Osteocyte (in vitro differentiated cells): ENCODE data around the gene AK1. TPM values are rescaled to one million over a fixed set of nuclear protein-coding genes. Genes with fewer than 3 reads are reported as not detected.

Experiments
- DNase-seq: peaks from one replicate; pipeline ENCODE4 v3.0.0; 2021; ENCODE audit warnings: mixed read lengths; ENCODE audit not compliant: unreplicated experiment; ENCODE audit errors: extremely low spot score
- H3K27ac Mint-ChIP-seq: one replicate; pipeline ENCODE4 v1.8.0; 2021; ENCODE audit warnings: mild to moderate bottlenecking, mixed read lengths; ENCODE audit not compliant: unreplicated experiment
- H3K27me3 Mint-ChIP-seq: one replicate; pipeline ENCODE4 v1.8.0; 2021; ENCODE audit warnings: mixed read lengths; ENCODE audit not compliant: unreplicated experiment
- H3K36me3 Mint-ChIP-seq: one replicate; pipeline ENCODE4 v1.8.0; 2021; ENCODE audit warnings: mixed read lengths; ENCODE audit not compliant: unreplicated experiment
- H3K4me1 Mint-ChIP-seq: one replicate; pipeline ENCODE4 v1.8.0; 2021; ENCODE audit warnings: mixed read lengths; ENCODE audit not compliant: unreplicated experiment
- H3K4me3 Mint-ChIP-seq: one replicate; pipeline ENCODE4 v1.8.0; 2021; ENCODE audit warnings: mild to moderate bottlenecking, moderate library complexity, mixed read lengths; ENCODE audit not compliant: unreplicated experiment
- H3K9me3 Mint-ChIP-seq: one replicate; pipeline ENCODE4 v1.8.0; 2021; ENCODE audit warnings: mixed read lengths; ENCODE audit not compliant: unreplicated experiment
- total RNA-seq: library from RNA; stranded (reverse); gene quantifications from 2 replicates; pipeline ENCODE4 v1.2.1, GENCODE V29; 2021
- TF ChIP-seq, protein P1 (sequence below): fragments of 200-600 bp; sonication (generic); IDR thresholded peaks from 2 replicates; pipeline ENCODE4 v1.5.0; 2021; ENCODE audit warnings: antibody characterized with exemption, mild to moderate bottlenecking, moderate library complexity

The AK1 gene
- total RNA-seq, 1 donor from 2014 or later, result 57.6 TPM

DNA sequence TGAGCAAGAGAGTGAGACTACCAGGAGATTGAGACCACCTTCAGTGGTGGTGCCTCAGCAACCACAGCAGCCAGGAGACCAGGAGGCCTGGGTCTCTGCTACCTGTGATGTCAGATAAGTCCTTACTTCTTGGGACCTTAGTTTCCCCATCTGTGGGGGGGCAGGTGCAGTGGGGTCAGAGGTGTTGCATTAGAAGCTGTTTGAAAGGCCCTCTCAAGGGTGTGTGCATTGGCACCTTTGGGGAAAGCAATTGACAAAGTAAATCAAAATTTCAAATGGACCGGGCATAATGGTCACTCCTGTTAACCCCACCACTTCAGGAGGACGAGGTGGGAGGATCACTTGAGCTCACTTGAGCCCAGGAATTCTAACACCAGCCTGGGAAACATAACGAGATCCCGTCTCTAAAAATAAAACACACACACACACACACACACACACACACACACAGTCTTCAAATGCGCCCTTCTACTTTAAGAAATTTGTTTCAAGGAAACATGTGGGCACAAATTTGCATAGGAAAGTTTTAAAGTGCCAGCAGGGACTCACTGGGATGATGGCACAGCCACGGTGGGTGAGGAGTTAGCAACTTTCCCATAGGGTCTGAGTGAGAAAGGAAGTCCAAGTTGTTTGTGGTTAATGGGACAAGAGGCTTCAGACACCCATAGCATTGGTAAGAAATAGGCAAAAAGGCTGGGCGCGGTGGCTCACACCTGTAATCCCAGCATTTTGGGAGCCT, 1.3 kb upstream of the AK1 start:
- peak overlapping the region; percentile 41 for H3K27ac Mint-ChIP-seq
- peaks cover 37% of the 10 kb centered on the region for H3K4me1 Mint-ChIP-seq
- H3K36me3 Mint-ChIP-seq, result no peaks in the 10 kb centered on the region
- H3K4me3 Mint-ChIP-seq, result no peak overlapping the region
- DNase-seq, result no peak
- no peaks in the 10 kb centered on the region for H3K27me3 Mint-ChIP-seq
- no peaks in the 10 kb centered on the region for H3K9me3 Mint-ChIP-seq
- TF ChIP-seq, protein P1, sequence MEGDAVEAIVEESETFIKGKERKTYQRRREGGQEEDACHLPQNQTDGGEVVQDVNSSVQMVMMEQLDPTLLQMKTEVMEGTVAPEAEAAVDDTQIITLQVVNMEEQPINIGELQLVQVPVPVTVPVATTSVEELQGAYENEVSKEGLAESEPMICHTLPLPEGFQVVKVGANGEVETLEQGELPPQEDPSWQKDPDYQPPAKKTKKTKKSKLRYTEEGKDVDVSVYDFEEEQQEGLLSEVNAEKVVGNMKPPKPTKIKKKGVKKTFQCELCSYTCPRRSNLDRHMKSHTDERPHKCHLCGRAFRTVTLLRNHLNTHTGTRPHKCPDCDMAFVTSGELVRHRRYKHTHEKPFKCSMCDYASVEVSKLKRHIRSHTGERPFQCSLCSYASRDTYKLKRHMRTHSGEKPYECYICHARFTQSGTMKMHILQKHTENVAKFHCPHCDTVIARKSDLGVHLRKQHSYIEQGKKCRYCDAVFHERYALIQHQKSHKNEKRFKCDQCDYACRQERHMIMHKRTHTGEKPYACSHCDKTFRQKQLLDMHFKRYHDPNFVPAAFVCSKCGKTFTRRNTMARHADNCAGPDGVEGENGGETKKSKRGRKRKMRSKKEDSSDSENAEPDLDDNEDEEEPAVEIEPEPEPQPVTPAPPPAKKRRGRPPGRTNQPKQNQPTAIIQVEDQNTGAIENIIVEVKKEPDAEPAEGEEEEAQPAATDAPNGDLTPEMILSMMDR, result no peak

GRCh38 chr9:127878001-127878651, 651 bp upstream of the AK1 start:
- H3K4me1 Mint-ChIP-seq, result peaks cover 38% of the 10 kb centered on the region
- DNase-seq, result no peak
- peak overlapping the region; percentile 59 for H3K4me3 Mint-ChIP-seq
- no peaks in the 10 kb centered on the region for H3K9me3 Mint-ChIP-seq
- no peak overlapping the region for H3K27ac Mint-ChIP-seq
- no peaks in the 10 kb centered on the region for H3K36me3 Mint-ChIP-seq
- TF ChIP-seq, protein P1, result no peak
- no peaks in the 10 kb centered on the region for H3K27me3 Mint-ChIP-seq

- Mint-ChIP-seq H3K9me3 (no peaks in the 10 kb centered on the region), H3K27ac (peak overlapping the region; percentile 71), H3K4me3 (peak overlapping the region; percentile 78), H3K4me1 (peaks cover 29% of the 10 kb centered on the region), H3K27me3 (no peaks in the 10 kb centered on the region), H3K36me3 (no peaks in the 10 kb centered on the region)
- TF ChIP-seq, protein P1, result no peak
- DNase-seq, result no peak
Measured at GRCh38 chr9:127876764-127877562, 512 bp downstream of the AK1 start.

DNA sequence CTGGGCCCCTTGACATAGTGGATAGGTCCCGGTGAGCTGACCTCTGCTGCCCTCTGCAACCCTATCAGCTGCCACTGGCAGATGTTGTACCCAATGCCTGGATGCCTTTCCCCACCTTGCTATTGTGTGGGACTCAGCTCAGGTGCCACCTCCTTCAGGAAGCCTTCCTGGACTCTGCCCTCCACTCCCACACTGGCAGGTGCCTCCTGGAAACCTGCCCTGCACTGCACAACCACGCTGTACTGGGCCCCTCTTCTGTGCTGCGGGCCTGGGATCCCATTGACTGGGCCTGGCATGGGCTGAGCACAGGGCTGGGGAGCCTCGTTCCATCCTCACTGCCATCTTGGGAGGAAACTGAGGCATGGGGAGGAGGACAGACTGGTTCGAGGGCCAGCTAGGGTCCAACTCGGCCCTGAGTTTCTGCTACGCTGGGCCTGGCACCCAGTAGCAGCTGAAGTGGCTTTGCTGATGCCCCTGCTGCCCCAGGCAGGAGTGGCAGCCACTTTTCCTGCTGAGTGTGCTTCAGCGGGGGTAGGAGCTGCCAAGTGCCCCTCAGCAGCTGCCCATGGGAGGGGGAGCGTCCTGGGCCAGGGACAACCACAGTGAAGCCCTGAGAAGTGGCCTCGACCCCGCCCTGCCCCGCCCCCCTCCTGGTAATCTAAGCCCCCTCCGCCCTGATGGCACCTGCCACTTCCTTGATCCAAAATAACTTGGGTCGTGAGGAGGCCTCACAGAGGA, 1.3 kb downstream of the AK1 start:
- peak overlapping the region; percentile 78 for H3K4me3 Mint-ChIP-seq
- H3K27ac Mint-ChIP-seq, result no peak overlapping the region
- H3K27me3 Mint-ChIP-seq, result no peaks in the 10 kb centered on the region
- H3K36me3 Mint-ChIP-seq, result peaks cover 7% of the 10 kb centered on the region
- TF ChIP-seq, protein P1, result no peak
- no peak for DNase-seq
- H3K9me3 Mint-ChIP-seq, result no peaks in the 10 kb centered on the region
- peaks cover 29% of the 10 kb centered on the region for H3K4me1 Mint-ChIP-seq
